GM12878 (cell line): ENCODE results near the gene AGBL3.

Experiments used
- EZH2 ChIP-seq: IDR thresholded peaks from 2 replicates; pipeline ENCODE4 v1.6.1; 2012; ENCODE audit warnings: low read depth, mild to moderate bottlenecking, control low read depth, inconsistent platforms, low read length, borderline replicate concordance; ENCODE audit not compliant: control insufficient read depth
- POLR2AphosphoS5 ChIP-seq: IDR thresholded peaks from 2 replicates; pipeline ENCODE4 v1.6.1; 2011; ENCODE audit warnings: mild to moderate bottlenecking, low read length, inconsistent platforms
- RCOR1 ChIP-seq: conservative IDR thresholded peaks from 2 replicates; pipeline ENCODE4 v1.6.1; 2012; ENCODE audit warnings: low read depth, low read length, improper control_type of control experiment
- RFX5 ChIP-seq: IDR thresholded peaks from 2 replicates; pipeline ENCODE4 v1.6.1; 2011; ENCODE audit warnings: low read depth, low read length, improper control_type of control experiment
- ZNF207 ChIP-seq: fragments of 450-650 bp; IDR thresholded peaks from 2 replicates; pipeline ENCODE4 v1.6.1; 2014; ENCODE audit warnings: antibody characterized with exemption, mild to moderate bottlenecking, borderline replicate concordance
- ZZZ3 ChIP-seq: IDR thresholded peaks from 2 replicates; pipeline ENCODE4 v1.6.1; 2011; ENCODE audit warnings: low read depth; ENCODE audit not compliant: control insufficient read depth, insufficient read length
- TF ChIP-seq, protein P1 (sequence below), 3 experiments: IDR thresholded peaks in 2 of 3; conservative IDR thresholded peaks in 1 of 3; 2 replicates each; pipeline ENCODE4 v1.5.1; 2011; ENCODE audit warnings: low read depth in 3 of 3, low read length in 3 of 3, mild to moderate bottlenecking in 3 of 3, control low read depth in 2 of 3, moderate library complexity in 2 of 3, inconsistent platforms in 1 of 3, mixed read lengths in 1 of 3; ENCODE audit not compliant: control insufficient read depth in 2 of 3, insufficient read depth in 1 of 3; ENCODE audit errors: extremely low read depth in 1 of 3
- TF ChIP-seq, protein P2 (sequence below): IDR thresholded peaks from 2 replicates; pipeline ENCODE4 v1.6.1; 2011; ENCODE audit warnings: mild to moderate bottlenecking, low read depth, low read length, moderate library complexity; ENCODE audit not compliant: insufficient replicate concordance

DNA sequence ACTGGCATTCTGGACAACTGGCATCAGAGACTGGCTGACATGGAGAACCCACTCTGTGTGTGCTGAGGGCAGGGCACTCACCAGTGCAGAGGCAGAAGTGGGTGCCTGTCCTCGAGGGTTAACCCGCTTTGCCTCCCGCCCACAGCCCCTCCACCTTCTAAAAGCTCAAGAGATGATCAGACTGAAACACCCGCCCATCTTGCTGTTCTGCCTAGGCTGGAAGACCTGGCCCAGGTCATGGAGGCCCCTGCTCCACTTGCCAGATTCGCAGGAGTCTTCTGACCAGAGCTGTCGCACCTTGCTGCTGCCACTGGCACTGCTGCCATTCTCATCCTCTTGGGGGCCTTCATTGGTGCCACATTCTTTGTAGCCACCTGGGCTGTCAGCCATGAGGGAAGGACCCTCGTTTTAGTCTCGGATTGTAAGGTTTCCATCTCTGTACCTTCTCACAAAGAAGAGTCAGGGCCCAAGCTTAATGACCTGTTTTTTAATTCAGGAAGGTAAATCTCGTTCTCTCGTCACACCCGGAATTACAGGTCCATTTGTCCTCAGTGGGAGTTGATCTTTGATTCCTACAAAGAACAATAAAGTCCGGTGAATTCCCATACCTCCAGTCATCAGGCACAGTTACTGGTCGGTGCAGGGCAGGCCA is 182.3 kb downstream of the AGBL3 start:
- no peak for TF ChIP-seq POLR2AphosphoS5
- TF ChIP-seq, protein P1, sequence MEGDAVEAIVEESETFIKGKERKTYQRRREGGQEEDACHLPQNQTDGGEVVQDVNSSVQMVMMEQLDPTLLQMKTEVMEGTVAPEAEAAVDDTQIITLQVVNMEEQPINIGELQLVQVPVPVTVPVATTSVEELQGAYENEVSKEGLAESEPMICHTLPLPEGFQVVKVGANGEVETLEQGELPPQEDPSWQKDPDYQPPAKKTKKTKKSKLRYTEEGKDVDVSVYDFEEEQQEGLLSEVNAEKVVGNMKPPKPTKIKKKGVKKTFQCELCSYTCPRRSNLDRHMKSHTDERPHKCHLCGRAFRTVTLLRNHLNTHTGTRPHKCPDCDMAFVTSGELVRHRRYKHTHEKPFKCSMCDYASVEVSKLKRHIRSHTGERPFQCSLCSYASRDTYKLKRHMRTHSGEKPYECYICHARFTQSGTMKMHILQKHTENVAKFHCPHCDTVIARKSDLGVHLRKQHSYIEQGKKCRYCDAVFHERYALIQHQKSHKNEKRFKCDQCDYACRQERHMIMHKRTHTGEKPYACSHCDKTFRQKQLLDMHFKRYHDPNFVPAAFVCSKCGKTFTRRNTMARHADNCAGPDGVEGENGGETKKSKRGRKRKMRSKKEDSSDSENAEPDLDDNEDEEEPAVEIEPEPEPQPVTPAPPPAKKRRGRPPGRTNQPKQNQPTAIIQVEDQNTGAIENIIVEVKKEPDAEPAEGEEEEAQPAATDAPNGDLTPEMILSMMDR (IDR thresholded peaks at IDR 0.05 in 2 of 3, conservative IDR thresholded peaks at IDR 0.05 in 1 of 3; ENCODE audit: control insufficient read depth in 2 of 3, extremely low read depth in 1 of 3, insufficient read depth in 1 of 3, low read depth in 3 of 3, low read length in 3 of 3), result no peak
- no peak for TF ChIP-seq EZH2
- no peak for TF ChIP-seq RFX5
- TF ChIP-seq ZNF207, result no peak
- no peak for TF ChIP-seq ZZZ3
- TF ChIP-seq, protein P2, sequence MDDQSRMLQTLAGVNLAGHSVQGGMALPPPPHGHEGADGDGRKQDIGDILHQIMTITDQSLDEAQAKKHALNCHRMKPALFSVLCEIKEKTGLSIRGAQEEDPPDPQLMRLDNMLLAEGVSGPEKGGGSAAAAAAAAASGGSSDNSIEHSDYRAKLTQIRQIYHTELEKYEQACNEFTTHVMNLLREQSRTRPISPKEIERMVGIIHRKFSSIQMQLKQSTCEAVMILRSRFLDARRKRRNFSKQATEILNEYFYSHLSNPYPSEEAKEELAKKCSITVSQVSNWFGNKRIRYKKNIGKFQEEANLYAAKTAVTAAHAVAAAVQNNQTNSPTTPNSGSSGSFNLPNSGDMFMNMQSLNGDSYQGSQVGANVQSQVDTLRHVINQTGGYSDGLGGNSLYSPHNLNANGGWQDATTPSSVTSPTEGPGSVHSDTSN, result no peak
- TF ChIP-seq RCOR1, result no peak
